PC-9 (cell line): Measurements from ENCODE around the gene TPM2. TPM values are rescaled to one million over a fixed set of nuclear protein-coding genes. Genes with fewer than 3 reads are reported as not detected.

ENCODE experiments used
- BruUV-seq: library from RNA; stranded (reverse); fragments of 400-500 nt; replicated peaks from 2 replicates; lab custom pipeline; 2021; lab: Mats Ljungman, UMichigan
- CTCF ChIA-PET: fragments of 300-600 bp; sonication (Branson Sonifier 250); formaldehyde crosslinking; loops from one replicate; lab custom pipeline; 2022; ENCODE audit warnings: antibody characterized with exemption; lab: Charles Lee
- POLR2A ChIA-PET: fragments of 300-600 bp; sonication (Branson Sonifier 250); formaldehyde crosslinking; loops from one replicate; lab custom pipeline; 2022; ENCODE audit warnings: antibody characterized with exemption; ENCODE audit not compliant: unreplicated experiment; lab: Charles Lee
- DNase-seq, 2 experiments: peaks; one replicate each; pipeline versions ENCODE4 v3.0.0 to v3.0.0-alpha.2; 2015 to 2022; ENCODE audit warnings: mixed read lengths in 1 of 2
- H2AFZ ChIP-seq: fragments of 200-600 bp; sonication (generic); 2 replicates; pipeline ENCODE4 v1.8.1; 2017; ENCODE audit warnings: antibody characterized with exemption
- H3F3A ChIP-seq: fragments of 200-600 bp; sonication (generic); 2 replicates; pipeline ENCODE4 v1.8.1; 2017; ENCODE audit warnings: antibody characterized with exemption, mild to moderate bottlenecking, low read depth; ENCODE audit not compliant: insufficient read depth
- H3K27ac ChIP-seq: fragments of 200-600 bp; sonication (generic); 2 replicates; pipeline ENCODE4 v1.6.1; 2016; ENCODE audit warnings: mixed run types
- H3K27me3 ChIP-seq: fragments of 200-600 bp; sonication (generic); 2 replicates; pipeline ENCODE4 v1.6.1; 2016; ENCODE audit warnings: low read depth, mixed run types; ENCODE audit not compliant: insufficient read depth
- H3K36me3 ChIP-seq: fragments of 200-600 bp; sonication (generic); 2 replicates; pipeline ENCODE4 v1.6.1; 2016; ENCODE audit warnings: low read depth, mixed run types
- H3K4me1 ChIP-seq: fragments of 200-600 bp; sonication (generic); replicated peaks from 2 replicates; pipeline ENCODE4 v1.6.1; 2016; ENCODE audit warnings: mixed run types; ENCODE audit not compliant: insufficient read depth
- H3K4me2 ChIP-seq: fragments of 200-600 bp; sonication (generic); 2 replicates; pipeline ENCODE4 v1.6.1; 2017; ENCODE audit warnings: mixed run types
- H3K4me3 ChIP-seq: fragments of 200-600 bp; sonication (generic); 2 replicates; pipeline ENCODE4 v1.6.1; 2016; ENCODE audit warnings: mixed run types
- H3K79me2 ChIP-seq: fragments of 200-600 bp; sonication (generic); 2 replicates; pipeline ENCODE4 v1.6.1; 2017; ENCODE audit warnings: low read depth, mixed run types
- H3K9me2 ChIP-seq: fragments of 200-600 bp; sonication (generic); 2 replicates; pipeline ENCODE4 v1.8.1; 2017; ENCODE audit warnings: mild to moderate bottlenecking; ENCODE audit not compliant: insufficient read depth
- H3K9me3 ChIP-seq: fragments of 200-600 bp; sonication (generic); 2 replicates; pipeline ENCODE4 v1.8.1; 2016; ENCODE audit warnings: low read depth; ENCODE audit not compliant: insufficient read depth
- H4K20me1 ChIP-seq: fragments of 200-600 bp; sonication (generic); 2 replicates; pipeline ENCODE4 v1.8.1; 2017; ENCODE audit not compliant: insufficient read depth
- CTCF ChIP-seq: fragments of 200-600 bp; sonication (generic); conservative IDR thresholded peaks from 2 replicates; pipeline ENCODE4 v1.6.1; 2017; ENCODE audit warnings: mixed run types, antibody characterized with exemption, mild to moderate bottlenecking, moderate library complexity
- EZH2 ChIP-seq: fragments of 200-600 bp; sonication (generic); IDR thresholded peaks from 2 replicates; pipeline ENCODE4 v1.8.0; 2017; ENCODE audit warnings: antibody characterized with exemption, low read depth
- intact Hi-C: fragments of 100-400 bp; cut with micrococcal nuclease; formaldehyde crosslinking; loops from one replicate; pipeline ENCODE4 v1.10.0; 2022; ENCODE audit not compliant: unreplicated experiment
- total RNA-seq: library from RNA; stranded (reverse); gene quantifications from 2 replicates; pipeline ENCODE4 v1.2.3, GENCODE V29; 2021

The TPM2 gene
- total RNA-seq, 1 experiment from 2014 or later: 30.5 TPM

DNA sequence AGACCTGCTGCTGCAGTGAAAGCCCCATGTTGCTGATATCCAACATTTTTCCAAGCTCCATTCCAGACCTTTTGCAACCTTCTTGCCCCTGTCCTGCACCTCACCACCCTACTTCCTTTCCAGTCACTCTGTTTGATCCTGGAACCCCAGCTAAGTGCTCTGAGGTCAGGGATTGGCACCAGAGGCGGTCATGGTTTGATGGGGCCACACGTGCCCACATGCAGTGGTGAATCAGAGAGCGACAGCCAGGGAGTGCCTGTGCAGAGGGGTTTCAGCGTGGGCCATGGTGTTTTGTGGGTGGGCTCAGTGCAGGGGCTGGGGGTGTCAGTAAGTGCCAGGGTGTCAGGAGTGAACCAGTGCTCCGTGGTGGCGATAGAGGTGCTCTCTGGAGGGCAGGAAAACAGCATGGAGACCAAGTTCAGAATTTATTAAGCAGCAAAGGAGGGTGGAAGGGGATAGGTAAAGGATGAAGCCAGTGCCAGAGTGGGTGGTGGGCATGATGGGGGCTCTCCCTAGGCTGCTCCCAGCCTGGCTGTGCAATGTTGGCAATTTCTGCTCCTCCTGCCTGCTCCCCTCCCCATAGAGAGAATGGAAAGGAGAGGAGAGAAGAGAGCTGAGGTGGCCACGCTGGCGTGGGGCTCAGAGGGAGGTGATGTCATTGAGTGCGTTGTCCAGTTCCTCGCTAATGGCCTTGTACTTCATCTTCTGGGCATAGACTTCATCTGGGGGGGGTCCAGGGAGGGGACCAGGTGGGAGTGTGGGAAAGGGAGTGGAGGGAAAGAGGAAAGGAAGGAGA, 7.0 kb downstream of the TPM2 start:
- Histone ChIP-seq H3K4me1 (no peaks in the 10 kb centered on the region), H3K27ac (no peak overlapping the region), H3F3A (no peaks in the 10 kb centered on the region), H2AFZ (no peak overlapping the region), H3K4me2 (no peak overlapping the region), H3K4me3 (no peak overlapping the region), H4K20me1 (no peaks in the 10 kb centered on the region), H3K27me3 (no peaks in the 10 kb centered on the region), H3K9me2 (no peaks in the 10 kb centered on the region), H3K9me3 (no peaks in the 10 kb centered on the region), H3K79me2 (no peaks in the 10 kb centered on the region), H3K36me3 (no peaks in the 10 kb centered on the region)
- TF ChIP-seq CTCF: no peak
- TF ChIP-seq EZH2: no peak
- no peak for DNase-seq
- intact Hi-C loops: no loop called here
- no TSS peak for BruUV-seq
- ChIA-PET CTCF (no interaction called here), POLR2A (interaction anchor here (0.6 to 0.7 kb wide), 2 partner anchors 33 to 135 kb away, joined by 3 read pairs; no protein-coding TSS in a partner anchor)

DNA sequence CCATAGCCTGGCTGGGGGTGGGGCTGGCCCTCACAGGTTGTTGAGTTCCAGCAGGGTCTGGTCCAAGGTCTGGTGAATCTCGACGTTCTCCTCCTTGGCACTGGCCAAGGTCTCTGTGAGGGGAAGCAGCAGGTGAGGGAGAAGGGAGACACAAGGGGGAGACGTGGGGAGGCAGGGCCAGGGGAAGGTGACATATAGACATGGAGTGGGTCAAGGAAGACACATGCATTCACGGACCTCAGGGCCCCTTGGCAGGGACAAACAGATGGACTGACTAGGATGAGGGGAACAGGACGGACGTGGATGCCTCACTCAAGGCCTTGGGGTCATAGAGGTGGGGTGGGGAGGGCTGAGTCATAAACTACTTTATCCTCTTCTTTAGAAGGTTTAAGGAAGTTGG, 7.7 kb downstream of the TPM2 start:
- H3K9me3 ChIP-seq: no peaks in the 10 kb centered on the region
- ChIA-PET POLR2A (no interaction called here), CTCF (no interaction called here)
- no peaks in the 10 kb centered on the region for H4K20me1 ChIP-seq
- H3K9me2 ChIP-seq: no peaks in the 10 kb centered on the region
- no peaks in the 10 kb centered on the region for H3K36me3 ChIP-seq
- no peak for DNase-seq
- H3K4me1 ChIP-seq: no peaks in the 10 kb centered on the region
- no peak overlapping the region for H3K4me2 ChIP-seq
- H3K79me2 ChIP-seq: no peaks in the 10 kb centered on the region
- H3K27me3 ChIP-seq: no peaks in the 10 kb centered on the region
- no peak overlapping the region for H3K4me3 ChIP-seq
- intact Hi-C loops: no loop called here
- no peak overlapping the region for H3K27ac ChIP-seq
- H3F3A ChIP-seq: no peaks in the 10 kb centered on the region
- BruUV-seq: no TSS peak
- H2AFZ ChIP-seq: no peak overlapping the region
- no peak for TF ChIP-seq EZH2

DNA sequence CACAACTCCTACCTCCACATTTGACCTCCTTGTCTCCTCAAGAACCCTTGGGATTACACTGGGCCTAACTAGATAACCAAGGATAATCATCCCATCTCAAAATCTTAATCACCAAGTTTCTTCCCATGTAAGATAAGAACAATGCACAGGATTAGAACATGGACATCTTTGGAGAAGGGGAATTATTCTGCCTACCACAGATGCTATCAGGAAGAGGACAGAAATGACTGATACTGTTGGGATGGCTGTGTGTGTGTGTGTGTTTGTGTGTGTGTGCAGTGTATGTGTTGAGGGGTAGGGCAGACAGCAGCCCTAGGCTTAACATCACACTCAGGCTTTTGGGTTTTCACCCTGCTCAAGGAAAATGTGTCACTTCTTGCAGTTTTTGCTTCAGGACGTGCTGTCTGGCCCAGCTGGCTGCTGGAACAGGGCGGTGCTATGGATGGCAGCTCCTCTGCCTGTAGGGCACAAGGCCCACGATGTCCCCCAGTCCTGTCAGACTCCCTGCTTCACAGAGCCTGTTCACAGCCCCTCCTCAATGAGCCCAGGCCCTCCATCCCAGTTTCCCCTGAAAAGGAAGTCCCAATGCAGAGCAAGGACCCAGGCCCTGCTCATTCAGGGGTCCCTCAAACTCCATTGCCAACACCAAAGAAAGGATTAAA, 8.3 kb downstream of the TPM2 start:
- Histone ChIP-seq H3K9me3 (no peaks in the 10 kb centered on the region), H3K27ac (no peak overlapping the region), H3K4me3 (no peak overlapping the region), H3K4me2 (no peak overlapping the region), H3F3A (no peaks in the 10 kb centered on the region), H4K20me1 (no peaks in the 10 kb centered on the region), H3K36me3 (no peaks in the 10 kb centered on the region), H3K79me2 (no peaks in the 10 kb centered on the region), H3K4me1 (no peaks in the 10 kb centered on the region), H3K9me2 (no peaks in the 10 kb centered on the region), H3K27me3 (no peaks in the 10 kb centered on the region), H2AFZ (no peak overlapping the region)
- no peak for DNase-seq
- no peak for TF ChIP-seq CTCF
- TF ChIP-seq EZH2: no peak
- POLR2A ChIA-PET: no interaction called here
- intact Hi-C loops: no loop called here
- CTCF ChIA-PET: no interaction called here
- BruUV-seq: no TSS peak
